DMS79 (cell line): Measurements from ENCODE around the gene SERPINB10.

Experiments used
- DNase-seq: peaks from one replicate; lab custom pipeline; 2025; lab: John Stamatoyannopoulos, UW

The SERPINB10 gene

GRCh38 chr18:63980896-63981460, 73.2 kb downstream of the SERPINB10 start:
- DNase-seq: no peak

GRCh38 chr18:63981719-63982118, 74.0 kb downstream of the SERPINB10 start:
- DNase-seq: no peak

- no peak for DNase-seq
Measured at GRCh38 chr18:63982361-63982760, 74.6 kb downstream of the SERPINB10 start.
